SHP77 (cell line): ENCODE data around the gene INTS14.
A peak's percentile ranks its signal among the peaks of the same experiment; 100 is the strongest.
"Not testable (repeated sequence)": the region's sequence is repeated elsewhere in the genome, so short reads cannot be mapped to it uniquely, and the experiment has no call there.

ENCODE experiments used
- DNase-seq, 2 experiments: peaks; one replicate each; lab custom pipeline; 2025; lab: John Stamatoyannopoulos, UW

The INTS14 gene

DNA sequence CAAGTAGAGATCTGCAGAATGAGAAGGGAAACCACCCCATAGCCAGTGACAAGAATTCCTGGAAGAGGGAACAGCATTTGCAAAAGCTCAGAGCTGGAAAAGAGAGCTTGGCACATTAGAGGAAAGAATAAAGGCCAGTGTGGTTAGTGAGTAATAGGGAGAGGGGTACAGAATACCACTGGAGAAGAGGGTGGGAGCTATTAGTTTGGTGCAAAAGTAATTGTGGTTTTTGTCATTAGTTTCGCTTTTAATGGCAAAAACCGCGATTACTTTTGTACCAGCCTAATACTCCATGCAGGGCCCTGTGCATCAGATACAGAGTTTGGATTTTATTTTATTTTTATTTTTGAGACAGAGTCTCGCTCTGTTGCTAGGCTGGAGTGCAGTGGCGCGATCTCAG, 20.6 kb upstream of the INTS14 start:
- no peak for DNase-seq

GRCh38 chr15:65630760-65631159, 19.8 kb upstream of the INTS14 start:
- no peak for DNase-seq

DNA sequence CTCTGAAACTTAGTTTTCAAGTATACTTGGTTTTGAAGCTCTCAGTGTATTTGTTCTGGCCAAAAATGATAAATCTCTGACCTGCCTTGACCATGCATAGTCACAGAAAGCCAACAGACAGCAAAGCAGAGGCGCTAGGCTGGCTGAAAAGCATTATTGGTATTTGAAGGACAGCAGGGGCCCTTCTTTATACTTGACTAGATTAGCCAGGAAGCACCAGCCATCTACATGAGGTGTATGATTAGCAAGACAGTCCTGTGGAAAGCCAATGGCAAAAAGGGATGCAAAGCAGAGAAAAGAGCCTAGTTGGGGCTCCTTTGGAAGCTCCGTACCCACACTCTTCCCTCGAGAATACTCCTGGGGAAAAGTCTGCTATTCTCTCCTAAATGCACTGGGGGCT, 18.6 kb upstream of the INTS14 start:
- no peak for DNase-seq

GRCh38 chr15:65626856-65627255, 15.9 kb upstream of the INTS14 start:
- no peak for DNase-seq

DNA sequence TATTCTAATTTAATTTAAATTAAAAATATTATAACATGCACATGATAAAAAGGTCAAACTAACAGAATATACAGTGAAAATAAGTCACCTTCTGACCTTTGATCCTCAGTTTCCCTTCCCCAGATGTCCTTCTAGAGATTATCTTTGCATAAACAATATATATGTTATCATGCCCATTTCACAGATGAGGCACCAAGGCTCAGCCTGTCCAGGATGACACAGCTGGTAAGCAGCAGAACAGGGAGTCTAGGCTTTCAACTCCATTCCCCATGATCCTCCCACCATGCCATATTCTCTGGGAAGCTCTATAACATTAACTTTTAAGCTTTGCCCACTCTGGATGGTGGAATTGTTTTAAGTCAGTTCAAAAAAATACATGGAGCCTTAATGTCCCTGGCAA, 12.2 kb upstream of the INTS14 start:
- no peak for DNase-seq

DNA sequence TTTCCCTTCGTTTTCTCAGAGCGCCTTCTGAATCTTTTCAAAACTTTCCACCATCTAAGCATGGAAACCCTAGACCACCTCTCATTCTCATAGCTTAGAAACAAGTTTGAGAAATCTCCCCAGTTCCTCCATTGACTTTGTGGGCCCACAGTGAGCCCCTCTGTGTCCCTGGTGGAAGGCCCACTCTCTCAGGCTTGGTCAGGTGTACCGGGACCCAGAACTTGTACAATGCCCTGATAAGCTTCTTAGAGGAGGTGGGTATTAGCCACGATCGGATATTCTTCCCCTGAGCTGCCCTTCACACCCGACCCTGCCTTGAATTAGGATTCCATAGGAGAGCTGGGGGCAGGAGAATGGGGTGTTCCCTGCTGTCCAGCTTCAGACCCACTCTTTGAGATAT, 10.7 kb upstream of the INTS14 start, which contains the start of gene SLC24A1:
SLC24A1 (plus strand) TSS at position 301 of the 400 bp plus-strand sequence. CDS start 2,143 bp downstream, outside the sequence.
- DNase-seq, result no peak

- DNase-seq, result no peak
Measured at GRCh38 chr15:65620833-65621232, 9.9 kb upstream of the INTS14 start.

DNA sequence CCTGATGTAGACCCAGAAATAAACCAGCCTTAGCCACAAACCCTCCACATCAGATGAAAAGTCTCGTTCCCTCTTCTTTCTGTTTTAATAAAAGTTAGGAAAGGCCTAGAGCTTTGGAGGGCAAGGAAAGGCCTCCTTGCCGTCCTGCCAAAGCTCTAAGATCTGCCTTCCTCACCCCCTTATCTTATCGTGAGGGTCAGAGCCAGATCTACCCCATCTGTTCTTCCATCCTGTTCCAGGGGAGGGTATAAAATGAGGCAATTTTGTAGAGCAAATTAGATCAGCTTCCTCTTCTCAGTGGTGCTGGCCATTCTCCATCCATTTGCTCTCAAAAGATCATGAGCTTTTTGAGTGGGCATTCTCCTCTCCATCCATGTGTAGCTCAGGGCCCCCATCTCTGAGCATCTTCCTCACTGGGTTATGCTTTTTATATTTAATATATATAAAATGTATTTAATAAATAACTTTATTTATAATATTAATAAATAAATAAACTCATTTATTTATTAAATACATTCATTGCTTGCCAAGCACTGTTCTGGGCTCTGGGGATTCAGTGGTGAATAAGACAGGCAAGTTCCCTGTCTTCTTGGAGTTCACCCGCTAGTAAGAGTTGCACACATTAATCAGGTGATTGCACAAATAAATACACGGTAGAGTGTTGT, 8.8 kb upstream of the INTS14 start:
- DNase-seq, result no peak

DNA sequence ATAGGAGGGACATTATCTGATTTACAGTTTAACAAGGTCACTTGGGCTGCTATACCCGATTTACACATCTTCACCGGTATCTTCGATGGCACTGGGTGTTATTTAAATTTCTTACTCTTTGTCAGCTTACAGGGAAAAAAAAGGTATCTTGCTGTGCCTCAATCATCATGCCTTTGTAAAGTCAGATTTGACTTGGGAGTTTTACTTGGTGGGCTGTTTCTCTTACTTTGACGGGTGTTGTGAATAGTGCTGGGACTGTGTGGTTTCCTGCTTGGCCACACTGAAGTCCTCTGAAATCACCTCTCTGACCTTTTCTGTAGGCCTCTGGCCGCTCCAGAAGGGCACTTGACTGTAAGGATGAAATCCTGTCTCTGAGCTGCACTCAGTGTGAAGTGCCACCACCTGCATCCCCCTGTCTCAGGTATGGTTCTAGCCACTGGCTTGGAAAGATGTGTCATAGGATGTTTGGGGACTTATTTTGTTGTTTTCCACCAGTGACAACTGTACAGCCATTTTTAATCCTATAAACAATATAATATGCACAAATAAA, 7.7 kb upstream of the INTS14 start:
- no peak for DNase-seq

- not testable (repeated sequence) for DNase-seq
Measured at GRCh38 chr15:65615887-65616286, 5.0 kb upstream of the INTS14 start.

DNA sequence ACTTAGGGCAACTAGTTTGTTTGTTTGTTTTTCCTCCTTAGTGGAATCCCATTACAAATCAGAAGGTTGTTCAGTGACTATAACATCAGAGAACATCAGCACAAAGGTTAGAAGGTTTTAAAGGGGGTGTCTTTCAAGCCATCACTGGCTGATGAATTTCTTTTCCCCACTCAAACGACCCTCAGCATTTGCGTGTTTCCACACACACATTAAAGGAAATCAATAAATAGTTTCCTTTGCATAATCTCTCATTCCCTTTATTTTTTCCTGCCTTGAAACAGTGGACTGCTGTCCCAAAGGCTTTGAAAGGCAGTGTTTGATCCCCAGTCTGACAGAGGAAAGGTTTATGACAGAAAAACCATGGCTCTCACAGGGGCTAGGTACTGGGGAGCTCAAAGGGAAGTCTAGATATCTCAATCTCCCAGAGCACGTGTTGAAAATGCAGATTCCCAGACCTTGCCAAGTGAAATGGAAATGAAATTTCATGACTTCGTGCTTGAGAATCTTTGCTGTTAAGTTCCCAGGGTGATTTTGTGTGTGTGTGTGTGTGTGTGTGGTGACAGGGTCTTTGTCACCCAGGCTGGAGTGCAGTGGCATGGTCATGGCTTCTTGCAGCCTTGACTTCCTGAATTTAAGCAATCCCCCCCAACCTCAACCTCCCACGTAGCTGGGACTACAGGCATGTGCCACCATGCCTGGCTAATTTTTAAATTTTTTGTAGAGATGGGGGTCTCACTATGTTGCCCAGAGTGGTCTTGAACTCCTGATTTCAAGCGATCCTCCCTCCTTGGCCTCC, 2.2 kb upstream of the INTS14 start:
- no peak for DNase-seq

DNA sequence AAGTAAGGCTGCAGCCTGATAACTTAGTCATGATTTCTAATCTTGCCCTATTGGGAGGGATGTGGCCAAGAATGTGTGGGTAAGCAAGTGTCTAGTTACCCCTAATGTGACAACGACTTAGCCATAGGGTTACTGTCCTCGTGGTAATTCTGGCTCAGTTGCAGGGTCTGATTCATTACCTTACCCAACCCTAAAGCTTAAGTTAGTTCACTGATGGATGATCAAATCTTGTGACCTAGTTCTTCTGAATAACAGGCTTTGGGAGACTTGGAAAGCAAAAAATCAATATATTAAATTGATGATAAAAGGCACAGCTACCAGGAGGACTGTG, 1.6 kb upstream of the INTS14 start:
- no peak for DNase-seq

DNA sequence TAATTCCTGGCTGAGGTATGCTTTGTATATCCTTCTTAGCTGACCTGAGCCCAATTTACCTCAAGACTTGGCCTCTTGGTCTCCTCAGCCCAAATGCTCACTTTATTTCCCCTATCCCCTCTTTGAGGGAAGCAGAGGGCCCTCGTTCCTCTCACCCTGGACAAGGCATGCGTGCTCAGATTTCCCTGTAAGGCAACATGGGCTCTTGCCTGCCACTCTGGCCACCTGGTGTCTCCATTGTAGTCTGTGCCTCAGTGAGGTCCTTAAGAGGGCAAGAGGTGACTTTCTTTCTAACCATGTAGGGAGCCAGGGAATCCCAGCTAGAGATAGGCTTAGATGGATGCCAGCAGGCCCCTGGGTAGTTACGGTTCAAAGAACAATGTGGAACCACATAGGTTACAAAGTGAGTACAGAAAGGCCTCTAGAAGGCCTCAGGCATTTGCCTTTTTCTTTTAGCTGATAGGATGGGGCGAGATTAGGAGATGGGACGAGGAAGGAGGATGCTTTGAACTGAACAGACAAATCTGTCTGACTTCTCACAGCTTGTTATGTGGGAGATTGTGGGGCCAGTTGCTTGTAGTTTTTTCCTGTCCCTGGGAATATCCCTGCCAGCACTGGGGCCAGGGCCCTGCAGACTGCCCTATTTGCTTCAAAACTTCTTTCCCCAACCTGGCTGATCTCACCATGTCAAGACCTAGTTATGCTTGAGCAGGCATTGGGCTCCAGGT, 1.1 kb upstream of the INTS14 start:
- DNase-seq, result peak; percentile 34 to 48

DNA sequence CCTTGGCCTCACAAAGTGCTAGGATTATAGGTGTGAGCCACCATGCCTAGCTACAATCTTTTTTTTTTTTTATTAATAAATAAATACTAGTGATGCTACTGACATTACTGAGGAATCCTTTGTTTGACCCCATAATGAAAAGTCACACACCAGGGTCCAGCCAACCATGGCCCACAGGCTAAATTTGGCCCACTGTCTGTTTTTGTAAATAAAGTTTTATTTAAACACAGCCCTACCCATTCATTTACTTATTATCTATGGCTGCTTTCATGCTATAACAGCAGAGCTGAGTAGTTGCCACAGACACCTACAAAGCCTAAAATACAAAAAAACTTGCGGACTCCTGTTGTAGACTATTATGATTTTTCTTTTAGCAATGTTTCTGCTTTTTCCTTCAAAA, 7.4 kb downstream of the INTS14 start:
- no peak for DNase-seq

DNA sequence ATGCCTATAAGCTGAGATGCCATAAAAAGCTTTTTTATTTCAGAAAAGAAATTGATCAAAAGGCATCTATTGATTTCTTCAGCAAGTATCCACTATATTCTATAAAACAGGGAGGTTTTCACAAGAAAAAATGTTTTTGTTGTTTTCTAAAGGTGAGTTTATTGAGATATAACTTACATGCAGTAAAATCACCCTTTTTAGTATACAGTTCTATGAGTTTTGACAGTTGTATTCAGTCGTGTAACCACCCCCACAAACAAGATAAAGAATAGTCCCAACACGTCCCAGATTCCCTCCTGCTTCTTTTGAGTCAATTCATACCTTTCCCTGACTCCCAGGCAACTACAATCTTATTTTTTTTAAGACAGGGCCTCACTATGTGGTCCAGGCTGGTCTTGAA, 7.8 kb downstream of the INTS14 start:
- no peak for DNase-seq

- no peak for DNase-seq
Measured at GRCh38 chr15:65599677-65600076, 11.3 kb downstream of the INTS14 start.

DNA sequence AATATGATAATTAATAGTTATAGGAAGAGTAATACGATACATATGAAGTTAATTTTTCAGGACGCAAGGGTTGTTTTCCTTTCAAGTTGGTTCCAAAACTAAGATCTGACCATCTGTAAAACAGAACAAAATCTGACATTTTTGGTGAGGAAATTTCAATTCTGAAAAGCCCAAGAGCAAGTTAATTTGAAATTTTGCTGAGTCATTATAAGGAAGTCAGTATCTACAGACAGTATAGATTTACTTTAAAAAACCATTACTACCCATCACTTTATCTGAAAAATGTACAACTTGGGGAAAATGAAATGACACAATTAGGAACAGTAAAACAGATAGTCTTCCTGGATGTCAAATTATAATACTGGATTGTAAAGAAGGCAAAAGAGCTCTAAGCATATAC, 12.5 kb downstream of the INTS14 start:
- DNase-seq, result no peak

DNA sequence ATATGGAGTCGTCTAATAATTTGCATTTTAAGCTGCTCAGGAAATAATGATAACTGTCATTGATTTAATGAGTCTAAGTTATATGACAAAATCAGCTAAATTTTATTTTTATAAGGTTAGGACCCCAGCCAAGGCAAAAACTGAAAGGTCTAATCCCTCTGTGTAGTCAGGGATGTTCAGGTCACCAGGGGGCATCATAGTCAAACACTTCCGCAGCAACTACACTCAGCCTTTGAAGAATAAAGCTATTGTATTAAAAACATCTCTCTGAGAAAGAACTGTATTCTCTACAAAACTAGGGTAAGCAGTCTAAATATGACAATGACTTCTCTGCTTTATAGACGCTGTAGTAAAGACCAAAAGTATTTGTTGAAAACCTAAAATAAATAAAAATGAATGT, 15.0 kb downstream of the INTS14 start:
- DNase-seq, result peak; percentile 29 to 37

DNA sequence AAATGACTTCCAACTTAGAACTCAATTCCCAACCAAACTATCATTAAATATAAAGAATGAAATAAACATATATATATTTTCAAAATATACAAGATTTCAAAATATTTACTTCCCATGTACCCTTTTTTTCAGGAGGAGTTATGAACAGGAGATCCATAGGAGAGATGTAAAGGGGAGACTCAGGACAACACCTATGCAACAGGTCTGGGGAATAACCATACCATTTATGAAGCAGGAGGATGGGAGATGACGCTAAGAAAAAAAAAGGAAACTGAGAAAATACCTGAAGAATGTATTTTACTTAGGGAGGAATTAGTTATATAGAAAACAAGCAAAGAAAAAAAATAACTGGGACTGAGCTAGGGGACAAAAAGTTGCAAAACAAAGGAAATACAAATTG, 23.8 kb downstream of the INTS14 start:
- no peak for DNase-seq

- no peak for DNase-seq
Measured at GRCh38 chr15:65584241-65584640, 26.7 kb downstream of the INTS14 start.

- DNase-seq, result no peak
Measured at GRCh38 chr15:65583701-65584100, 27.2 kb downstream of the INTS14 start.

DNA sequence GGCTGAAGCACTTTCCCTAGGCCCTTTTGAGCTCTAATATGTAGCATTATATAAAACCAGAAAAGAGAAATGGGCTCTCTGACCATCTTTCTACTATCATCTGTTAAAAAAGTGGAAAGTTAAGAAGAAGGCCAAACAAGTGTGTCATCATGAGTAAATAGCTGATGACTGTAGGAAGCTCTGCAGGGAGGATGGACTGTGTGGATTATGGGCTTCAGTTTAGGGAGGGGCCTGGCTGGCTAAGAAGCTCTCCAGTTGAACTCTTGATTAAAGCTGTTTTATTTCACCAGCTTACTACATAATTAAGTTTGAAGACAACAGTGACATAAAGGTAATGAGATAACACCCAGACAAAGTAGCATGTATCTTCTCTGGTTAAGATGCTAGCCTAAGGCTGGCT, 30.6 kb downstream of the INTS14 start:
- DNase-seq, result no peak

DNA sequence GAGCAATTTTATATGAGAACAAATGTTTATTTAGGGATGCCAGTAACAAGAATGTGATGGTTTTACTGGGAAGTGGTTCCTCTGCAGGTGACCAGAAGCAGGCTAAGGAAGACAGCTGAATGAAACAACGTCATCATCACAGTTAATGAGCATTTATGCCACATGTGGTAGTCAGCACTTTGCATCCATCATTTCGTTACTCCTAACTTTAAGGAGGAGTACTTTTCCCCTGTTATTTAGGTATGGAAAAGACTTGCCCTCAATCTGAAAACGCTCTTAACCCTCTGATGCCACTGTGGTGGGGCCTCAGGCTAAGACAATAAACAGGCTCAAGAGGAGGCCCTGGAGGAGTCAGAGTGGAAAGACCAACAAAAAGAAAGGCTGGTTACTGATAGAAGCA, 31.2 kb downstream of the INTS14 start:
- no peak for DNase-seq
